Activated T-helper 2 cell treated with anti-CD3 and anti-CD28 coated beads, Interferon-gamma antibody, Interleukin-2, Interleukin-4, amounts not matched to agents 10 μg/mL and 5 μg/mL and 100 μg/mL, durations not matched to agents 14 hours and 24 hours and 36 hours (primary cell): Measurements from ENCODE around the gene TTC1. TPM values are rescaled to one million over a fixed set of nuclear protein-coding genes. Genes with fewer than 3 reads are reported as not detected.

ENCODE experiments used
- DNase-seq: peaks from one replicate; pipeline ENCODE4 v3.0.0; 2021; ENCODE audit warnings: low spot score
- H3K27ac Mint-ChIP-seq: one replicate; pipeline ENCODE4 v1.8.0; 2021; ENCODE audit warnings: mixed read lengths
- H3K27me3 Mint-ChIP-seq: one replicate; pipeline ENCODE4 v1.8.0; 2021; ENCODE audit warnings: low read depth, mixed read lengths
- H3K36me3 Mint-ChIP-seq: one replicate; pipeline ENCODE4 v1.8.0; 2021; ENCODE audit warnings: low read depth, mixed read lengths
- H3K4me1 Mint-ChIP-seq: one replicate; pipeline ENCODE4 v1.8.0; 2021; ENCODE audit warnings: low read depth, mixed read lengths
- H3K4me3 Mint-ChIP-seq: one replicate; pipeline ENCODE4 v1.8.0; 2021; ENCODE audit warnings: low read depth, mild to moderate bottlenecking, moderate library complexity, mixed read lengths
- H3K9me3 Mint-ChIP-seq: one replicate; pipeline ENCODE4 v1.8.0; 2021; ENCODE audit warnings: mixed read lengths
- intact Hi-C: fragments of 100-400 bp; cut with micrococcal nuclease; formaldehyde crosslinking; loops from one replicate; pipeline ENCODE4 v1.15.1; 2023
- total RNA-seq: library from RNA; stranded (reverse); gene quantifications from 2 replicates; pipeline ENCODE4 v1.2.3, GENCODE V29; 2022

Gene TTC1
- total RNA-seq, 1 donor from 2014 or later: 64.0 TPM

GRCh38 chr5:160033546-160034252, 24.8 kb downstream of the TTC1 start:
- Mint-ChIP-seq H3K27ac (no peak overlapping the region), H3K36me3 (peaks cover 64% of the 10 kb centered on the region), H3K4me1 (peaks cover 16% of the 10 kb centered on the region), H3K9me3 (no peaks in the 10 kb centered on the region), H3K4me3 (no peak overlapping the region), H3K27me3 (no peaks in the 10 kb centered on the region)
- DNase-seq: no peak
- intact Hi-C loops: no loop called here

GRCh38 chr5:160036243-160036642, 27.3 kb downstream of the TTC1 start:
- DNase-seq: no peak
- Mint-ChIP-seq H3K9me3 (no peaks in the 10 kb centered on the region), H3K27ac (no peak overlapping the region), H3K36me3 (peaks cover 53% of the 10 kb centered on the region), H3K4me3 (no peak overlapping the region), H3K4me1 (peaks cover 12% of the 10 kb centered on the region), H3K27me3 (no peaks in the 10 kb centered on the region)
- intact Hi-C loops: no loop called here

- Mint-ChIP-seq H3K4me1 (peaks cover 12% of the 10 kb centered on the region), H3K36me3 (peaks cover 51% of the 10 kb centered on the region), H3K9me3 (no peaks in the 10 kb centered on the region), H3K4me3 (no peak overlapping the region), H3K27ac (no peak overlapping the region), H3K27me3 (no peaks in the 10 kb centered on the region)
- intact Hi-C loops: no loop called here
- no peak for DNase-seq
Observed at GRCh38 chr5:160036884-160037283, 27.9 kb downstream of the TTC1 start.

- DNase-seq: no peak
- no peaks in the 10 kb centered on the region for H3K9me3 Mint-ChIP-seq
- no peak overlapping the region for H3K4me3 Mint-ChIP-seq
- peaks cover 45% of the 10 kb centered on the region for H3K36me3 Mint-ChIP-seq
- H3K27ac Mint-ChIP-seq: no peak overlapping the region
- intact Hi-C loops: no loop called here
- no peaks in the 10 kb centered on the region for H3K27me3 Mint-ChIP-seq
- H3K4me1 Mint-ChIP-seq: peaks cover 9% of the 10 kb centered on the region
Observed at GRCh38 chr5:160039810-160040470, 31.0 kb downstream of the TTC1 start.

- no peaks in the 10 kb centered on the region for H3K9me3 Mint-ChIP-seq
- no peak overlapping the region for H3K27ac Mint-ChIP-seq
- H3K4me1 Mint-ChIP-seq: peaks cover 6% of the 10 kb centered on the region
- intact Hi-C loops: no loop called here
- DNase-seq: no peak
- peaks cover 44% of the 10 kb centered on the region for H3K36me3 Mint-ChIP-seq
- H3K27me3 Mint-ChIP-seq: no peaks in the 10 kb centered on the region
- no peak overlapping the region for H3K4me3 Mint-ChIP-seq
Observed at GRCh38 chr5:160040471-160040835, 31.5 kb downstream of the TTC1 start.

GRCh38 chr5:160042671-160043070, 33.7 kb downstream of the TTC1 start:
- no peak overlapping the region for H3K27ac Mint-ChIP-seq
- no peaks in the 10 kb centered on the region for H3K27me3 Mint-ChIP-seq
- H3K36me3 Mint-ChIP-seq: peaks cover 31% of the 10 kb centered on the region

GRCh38 chr5:160044391-160044804, 35.5 kb downstream of the TTC1 start:
- intact Hi-C loops: no loop called here
- Mint-ChIP-seq H3K36me3 (peaks cover 25% of the 10 kb centered on the region), H3K27ac (no peak overlapping the region), H3K4me1 (peaks cover 4% of the 10 kb centered on the region), H3K9me3 (no peaks in the 10 kb centered on the region), H3K27me3 (no peaks in the 10 kb centered on the region), H3K4me3 (no peak overlapping the region)
- no peak for DNase-seq

More at GRCh38 chr5:160042671-160043070, 33.7 kb downstream of the TTC1 start:
- no peak for DNase-seq
- intact Hi-C loops: no loop called here
- H3K9me3 Mint-ChIP-seq: no peaks in the 10 kb centered on the region
- H3K4me1 Mint-ChIP-seq: peaks cover 4% of the 10 kb centered on the region
- no peak overlapping the region for H3K4me3 Mint-ChIP-seq

- H3K4me3 Mint-ChIP-seq: no peak overlapping the region
- H3K36me3 Mint-ChIP-seq: peaks cover 28% of the 10 kb centered on the region
- no peaks in the 10 kb centered on the region for H3K9me3 Mint-ChIP-seq
Observed at GRCh38 chr5:160044967-160045366, 36.0 kb downstream of the TTC1 start.

GRCh38 chr5:160047423-160047822, 38.5 kb downstream of the TTC1 start:
- Mint-ChIP-seq H3K27ac (no peak overlapping the region), H3K4me3 (no peak overlapping the region), H3K9me3 (no peaks in the 10 kb centered on the region), H3K36me3 (peaks cover 41% of the 10 kb centered on the region), H3K27me3 (no peaks in the 10 kb centered on the region), H3K4me1 (peaks cover 4% of the 10 kb centered on the region)
- DNase-seq: no peak
- intact Hi-C loops: no loop called here

More at GRCh38 chr5:160044967-160045366, 36.0 kb downstream of the TTC1 start:
- Mint-ChIP-seq H3K27ac (no peak overlapping the region), H3K27me3 (no peaks in the 10 kb centered on the region), H3K4me1 (peaks cover 4% of the 10 kb centered on the region)
- DNase-seq: no peak
- intact Hi-C loops: no loop called here

GRCh38 chr5:160048131-160048530, 39.2 kb downstream of the TTC1 start:
- no peak overlapping the region for H3K4me3 Mint-ChIP-seq
- H3K4me1 Mint-ChIP-seq: peaks cover 4% of the 10 kb centered on the region
- no peaks in the 10 kb centered on the region for H3K27me3 Mint-ChIP-seq
- no peak for DNase-seq
- H3K9me3 Mint-ChIP-seq: no peaks in the 10 kb centered on the region
- H3K36me3 Mint-ChIP-seq: peaks cover 42% of the 10 kb centered on the region
- no peak overlapping the region for H3K27ac Mint-ChIP-seq
- intact Hi-C loops: no loop called here

GRCh38 chr5:160049099-160049498, 40.2 kb downstream of the TTC1 start:
- Mint-ChIP-seq H3K4me1 (peaks cover 3% of the 10 kb centered on the region), H3K27me3 (no peaks in the 10 kb centered on the region), H3K27ac (no peak overlapping the region)

GRCh38 chr5:160054047-160054446, 45.1 kb downstream of the TTC1 start:
- Mint-ChIP-seq H3K27ac (no peak overlapping the region), H3K4me3 (no peak overlapping the region), H3K4me1 (no peaks in the 10 kb centered on the region), H3K27me3 (no peaks in the 10 kb centered on the region), H3K36me3 (peaks cover 73% of the 10 kb centered on the region), H3K9me3 (no peaks in the 10 kb centered on the region)
- no peak for DNase-seq
- intact Hi-C loops: no loop called here

More at GRCh38 chr5:160049099-160049498, 40.2 kb downstream of the TTC1 start:
- peaks cover 48% of the 10 kb centered on the region for H3K36me3 Mint-ChIP-seq
- no peaks in the 10 kb centered on the region for H3K9me3 Mint-ChIP-seq
- no peak overlapping the region for H3K4me3 Mint-ChIP-seq
- intact Hi-C loops: no loop called here
- DNase-seq: no peak

GRCh38 chr5:160054831-160055230, 45.9 kb downstream of the TTC1 start:
- Mint-ChIP-seq H3K4me3 (no peak overlapping the region), H3K27me3 (no peaks in the 10 kb centered on the region), H3K4me1 (no peaks in the 10 kb centered on the region), H3K27ac (no peak overlapping the region), H3K9me3 (no peaks in the 10 kb centered on the region), H3K36me3 (peaks cover 68% of the 10 kb centered on the region)
- intact Hi-C loops: no loop called here
- DNase-seq: no peak
